ENCODE data around the gene RNF44.
"Not testable (repeated sequence)": the region's sequence is repeated elsewhere in the genome, so short reads cannot be mapped to it uniquely, and the experiment has no call there.

Gene RNF44

DNA sequence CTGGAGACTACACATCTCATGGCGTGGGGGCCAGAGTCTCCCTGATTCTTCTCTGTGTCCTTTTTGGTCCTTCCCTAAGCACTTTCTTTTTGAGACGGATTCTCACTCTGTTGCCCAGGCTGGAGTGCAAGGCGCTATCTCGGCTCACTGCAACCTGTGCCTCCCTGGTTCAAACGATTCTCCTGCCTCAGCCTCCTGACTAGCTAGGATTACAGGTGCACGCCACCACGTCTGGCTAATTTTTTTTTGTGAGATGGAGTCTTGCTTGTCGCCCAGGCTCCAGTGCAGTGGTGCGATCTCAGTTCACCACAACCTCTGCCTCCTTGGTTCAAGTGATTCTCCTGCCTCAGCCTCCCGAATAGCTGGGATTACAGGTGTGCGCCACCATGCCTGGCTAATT lies 13.7 kb upstream of the RNF44 start:
- not testable (repeated sequence) for FAIRE-seq

DNA sequence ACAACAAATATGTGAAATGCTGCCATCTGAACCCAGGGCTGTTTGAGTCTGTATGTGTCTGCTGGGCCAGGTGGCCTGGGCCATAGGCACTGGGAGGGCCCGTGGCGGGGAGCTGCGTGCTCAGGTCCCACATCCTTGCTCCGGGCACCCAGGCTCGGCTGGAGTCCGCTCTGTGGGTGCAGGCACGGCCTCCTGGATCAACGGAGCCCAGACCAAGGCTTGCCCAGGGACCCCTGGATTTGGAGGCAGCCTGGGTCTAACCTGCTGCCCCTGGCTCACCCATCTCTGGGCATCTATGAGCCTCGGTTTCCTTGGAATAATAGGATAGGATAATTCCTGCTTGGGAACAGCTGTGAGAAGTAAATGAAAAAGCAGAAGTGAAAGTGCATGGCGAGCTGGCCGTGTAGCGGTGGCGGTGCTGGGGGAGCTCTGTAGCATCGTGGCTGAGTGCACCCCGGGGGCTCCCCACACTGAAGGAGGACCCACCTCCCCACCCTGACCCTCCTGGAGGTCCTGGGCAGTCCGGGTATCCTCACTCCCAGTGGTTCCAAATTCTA lies 13.2 kb upstream of the RNF44 start:
- no peak for FAIRE-seq

DNA sequence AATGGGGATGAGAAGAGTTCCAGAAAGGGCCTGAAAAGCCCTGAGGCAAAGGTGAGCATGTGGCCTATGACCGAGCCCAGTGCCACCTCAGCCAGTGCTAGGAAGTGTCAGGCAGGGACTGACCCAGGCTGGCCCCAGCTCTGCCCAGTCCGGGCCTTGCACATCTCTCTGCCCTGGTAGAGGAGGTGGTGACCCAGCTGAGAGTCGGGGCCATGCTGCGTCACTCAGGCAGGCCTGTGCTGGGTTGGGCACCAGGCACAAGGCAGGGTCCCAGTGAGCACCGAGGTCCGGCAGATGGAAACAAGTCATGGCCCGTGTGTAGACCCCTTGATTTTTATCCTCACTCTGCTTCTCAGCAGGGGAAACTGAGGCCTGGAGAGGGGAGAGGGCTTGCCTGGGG lies 12.7 kb upstream of the RNF44 start:
- no peak for FAIRE-seq

DNA sequence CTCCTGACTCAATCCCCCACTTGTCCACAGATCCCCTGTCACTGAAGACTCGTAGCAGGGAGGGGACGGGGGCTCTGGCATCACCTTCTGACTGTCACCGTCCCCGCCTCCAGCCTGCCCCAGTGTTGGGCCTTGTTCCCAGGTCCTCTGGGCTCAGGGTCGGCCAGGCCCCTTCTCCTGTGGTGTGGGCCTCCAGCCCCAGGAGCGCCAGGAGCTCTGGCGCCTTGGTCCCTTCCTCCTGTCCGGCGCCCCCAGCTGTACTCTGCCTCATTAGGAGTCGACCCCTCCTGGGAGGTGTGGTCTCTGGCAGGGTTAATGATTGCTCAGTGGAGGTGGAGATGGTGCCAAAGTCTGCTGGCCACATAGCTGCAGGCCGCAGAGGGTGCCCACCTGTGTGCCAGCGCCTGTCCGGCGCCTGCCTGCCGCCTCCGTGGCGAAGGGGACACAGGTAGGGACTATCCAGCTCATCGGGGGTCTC lies 11.8 kb upstream of the RNF44 start, which contains the start of gene CDHR2:
Gene CDHR2, plus strand, starts transcription at position 376 of the 478 bp plus-strand sequence. CDS start 16,011 bp downstream, outside the sequence.
- FAIRE-seq, result no peak

DNA sequence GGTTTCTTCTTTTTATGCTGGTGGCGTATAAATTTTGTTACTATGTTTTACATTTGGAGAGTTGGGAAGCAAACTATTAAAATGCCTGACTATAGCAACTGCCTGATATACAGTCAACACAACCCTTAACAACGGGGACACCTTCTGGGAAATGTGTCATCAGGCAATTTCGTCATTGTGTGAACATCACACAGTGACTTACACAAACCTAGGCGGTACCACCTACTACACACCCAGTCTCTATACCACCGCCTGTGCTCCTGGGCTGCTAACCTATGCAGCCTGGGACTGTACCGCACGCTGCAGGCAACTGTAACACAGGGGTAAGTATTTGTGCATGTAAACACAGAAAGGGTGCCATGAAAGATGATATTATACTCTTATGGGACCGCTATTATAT lies 10.6 kb upstream of the RNF44 start:
- no peak for FAIRE-seq

DNA sequence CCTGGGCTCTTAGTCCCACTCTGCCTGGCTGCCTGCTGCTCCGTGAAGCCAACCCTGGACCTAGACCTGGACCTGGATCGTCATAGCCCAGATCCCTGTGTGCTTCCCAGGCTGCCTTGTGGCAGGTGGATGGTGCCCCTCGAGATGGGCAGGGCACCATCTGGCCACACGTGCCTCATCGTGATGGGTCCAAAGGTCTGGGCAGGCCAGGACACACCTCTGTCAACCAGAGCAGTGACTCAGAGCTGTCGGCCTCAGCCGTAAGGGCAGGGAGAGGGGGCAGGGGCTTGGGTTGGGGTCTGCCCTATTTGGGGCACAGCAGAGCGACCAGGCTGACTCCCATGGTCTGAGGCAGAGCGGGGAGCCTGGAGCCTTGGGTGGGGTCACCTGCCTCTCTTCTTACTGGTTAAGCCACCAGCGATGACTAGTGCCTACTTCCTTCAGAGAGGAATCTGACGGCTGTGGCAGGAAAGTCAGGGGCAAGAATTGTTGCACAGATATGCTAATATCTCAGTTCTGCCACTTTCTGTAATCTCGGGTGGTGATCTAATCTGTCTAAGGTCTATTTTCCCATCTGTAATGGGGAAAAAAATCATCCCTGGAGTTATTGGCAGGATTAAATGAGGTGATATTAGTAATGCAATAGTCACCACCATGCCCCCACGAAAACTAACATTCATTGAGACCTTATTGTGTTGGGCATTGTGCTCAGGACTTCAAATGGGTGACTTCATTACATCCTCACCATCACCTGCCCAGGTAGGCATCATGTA lies 8.7 kb upstream of the RNF44 start:
- FAIRE-seq, result no peak

DNA sequence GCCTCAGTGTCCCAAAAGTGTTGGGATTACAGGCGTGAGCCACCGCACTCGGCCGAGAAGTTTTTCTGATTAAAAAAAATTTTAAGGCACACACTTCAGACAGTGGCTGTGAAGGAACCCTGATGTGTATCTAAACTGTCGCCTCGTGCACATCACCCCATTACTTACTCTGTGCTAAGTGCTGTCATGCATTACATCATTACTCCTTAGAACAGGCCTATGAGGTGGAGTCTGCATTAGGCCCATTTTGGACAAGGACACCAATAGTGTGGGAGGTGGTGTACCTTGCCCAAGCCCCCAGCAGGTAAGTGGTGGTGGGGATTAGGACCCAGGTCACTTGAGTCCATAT lies 8.2 kb upstream of the RNF44 start:
- FAIRE-seq, result no peak

DNA sequence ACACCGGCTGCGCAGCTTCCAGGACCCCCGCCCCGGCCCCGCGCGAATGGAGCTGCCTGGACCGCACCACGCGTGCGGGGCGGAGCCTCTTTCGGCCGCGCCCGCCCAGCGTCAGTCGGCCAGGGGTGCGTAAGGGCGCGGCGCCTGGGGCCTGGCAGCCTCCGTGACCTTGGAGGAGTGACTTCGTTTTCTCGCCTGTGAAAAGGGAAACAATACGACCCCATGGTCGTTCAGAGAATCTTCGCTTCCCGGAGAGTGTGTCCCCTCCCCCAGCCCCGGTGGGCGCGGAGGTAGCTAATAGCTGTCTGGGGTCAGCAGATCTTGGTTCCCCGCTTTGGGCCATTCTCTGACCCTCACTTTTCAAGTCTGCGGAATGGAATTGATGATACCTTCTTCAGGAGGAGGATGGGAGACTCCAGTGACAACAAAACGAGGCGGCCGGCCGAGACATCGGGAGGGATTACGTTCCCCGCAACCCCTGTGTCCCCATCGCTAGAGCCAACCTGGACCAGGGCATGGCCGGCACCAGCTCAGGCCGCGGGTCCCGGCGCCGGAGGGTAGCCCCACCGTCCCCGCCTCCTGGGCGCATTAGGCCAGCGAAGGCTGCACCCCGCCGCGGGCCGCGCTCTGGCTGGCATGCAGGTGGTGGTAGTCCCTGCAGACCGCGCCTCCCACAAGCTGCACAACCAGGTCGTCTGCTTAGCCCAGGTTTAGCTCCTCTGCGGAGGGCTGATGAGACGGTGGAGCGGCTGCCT lies 6.4 kb upstream of the RNF44 start:
- no peak for FAIRE-seq

DNA sequence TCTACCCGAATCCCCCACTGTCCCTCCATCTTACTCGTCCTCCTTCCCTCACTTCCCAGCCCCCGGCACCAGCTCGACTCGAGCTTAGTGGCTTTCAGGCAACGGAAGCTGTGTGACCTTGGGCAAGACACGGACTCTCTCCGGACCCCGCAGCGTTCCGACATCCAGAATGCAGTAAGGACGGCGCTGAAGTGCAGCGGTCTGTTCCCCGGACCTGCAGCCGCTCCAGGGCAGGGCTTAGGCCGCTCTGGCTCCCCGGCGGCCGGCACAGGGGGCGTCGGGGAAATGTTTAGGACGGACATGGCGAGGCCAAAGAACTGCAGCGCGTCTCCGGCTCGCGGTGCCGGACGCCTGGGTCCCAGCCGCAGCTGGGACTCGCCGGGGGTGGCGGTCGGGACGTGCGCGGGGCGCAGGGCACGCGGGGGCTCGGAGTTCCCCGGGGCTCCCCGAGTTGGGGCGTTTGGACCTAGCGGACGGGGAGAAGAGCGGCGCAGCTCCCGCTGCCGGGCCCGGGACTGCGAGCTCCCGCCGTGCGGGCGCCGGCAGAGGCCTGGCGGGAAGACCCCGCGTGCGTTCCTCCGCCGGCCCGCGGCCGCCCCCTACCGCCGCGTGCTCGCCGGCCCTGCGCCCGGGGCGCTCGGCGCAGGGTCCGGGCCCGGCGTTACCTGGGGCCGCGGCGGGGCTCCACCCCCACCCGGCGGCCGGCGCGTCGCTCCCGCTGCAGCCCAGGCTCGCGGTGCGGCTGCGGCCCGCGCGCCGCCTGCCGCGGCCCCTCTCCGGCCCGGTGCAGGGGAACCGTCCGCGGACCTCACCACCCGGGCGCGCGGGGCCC lies 5.6 kb upstream of the RNF44 start:
- FAIRE-seq, result no peak

DNA sequence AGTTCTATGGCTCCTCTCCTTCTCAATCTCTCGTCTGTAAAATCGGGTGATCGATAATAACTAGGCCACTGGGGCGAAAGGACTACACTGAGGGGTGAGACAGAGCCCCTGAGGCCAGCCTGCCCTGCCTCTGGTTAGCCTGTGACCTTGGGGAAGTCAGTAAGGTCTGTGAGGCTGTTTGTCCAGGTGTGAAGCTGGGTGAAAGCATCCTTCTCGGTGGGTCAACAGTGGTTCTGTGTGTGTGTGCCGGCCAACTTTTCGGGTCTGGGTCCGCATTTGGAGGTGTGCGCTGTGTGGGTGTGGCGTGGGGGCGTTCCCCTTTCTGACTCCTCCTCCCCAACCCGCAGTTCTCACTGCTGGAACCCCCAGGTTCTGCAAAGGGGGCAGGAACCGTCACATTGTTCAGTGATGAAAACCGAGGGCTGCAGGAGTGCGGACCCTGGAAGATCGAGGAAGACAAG lies 5.0 kb upstream of the RNF44 start:
- no peak for FAIRE-seq

DNA sequence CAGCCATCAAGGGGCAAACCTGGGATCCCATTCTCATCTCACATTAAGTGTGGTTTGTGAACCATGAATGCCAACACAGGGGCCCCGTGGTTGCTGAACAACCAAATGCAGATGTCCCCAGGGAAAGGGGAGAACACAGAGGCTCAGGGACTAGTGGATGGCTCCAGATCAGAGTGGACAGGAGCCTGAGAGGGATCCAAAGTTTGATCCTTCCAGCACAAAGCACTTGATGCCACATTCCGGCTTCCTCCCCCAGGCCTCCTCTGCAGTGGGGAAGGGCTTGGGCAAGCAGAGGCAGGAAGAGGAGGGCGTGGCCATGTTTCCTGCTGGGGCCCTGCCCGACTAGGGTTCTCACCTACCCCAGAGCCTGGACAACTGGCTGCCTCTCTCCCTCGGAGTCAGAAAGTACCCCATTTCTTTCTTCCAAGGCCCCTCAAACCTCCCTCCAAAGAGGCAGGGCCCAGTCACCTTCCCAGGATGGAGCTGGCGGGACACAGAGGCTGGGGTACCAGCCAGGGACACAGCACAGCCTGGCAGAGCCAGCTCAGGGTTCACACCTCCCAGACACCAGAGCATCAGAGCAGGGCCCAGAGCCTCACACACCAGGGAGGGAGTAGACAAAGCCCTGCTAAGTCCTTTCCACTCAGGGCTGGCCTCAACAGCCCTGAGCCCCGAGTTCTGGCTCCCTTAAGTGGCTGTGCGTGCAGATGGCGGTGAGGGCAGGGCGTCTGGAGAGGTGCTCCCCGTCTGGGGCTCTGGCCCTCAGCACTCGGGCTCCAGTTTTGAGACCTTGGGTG lies 4.3 kb upstream of the RNF44 start:
- FAIRE-seq, result no peak

DNA sequence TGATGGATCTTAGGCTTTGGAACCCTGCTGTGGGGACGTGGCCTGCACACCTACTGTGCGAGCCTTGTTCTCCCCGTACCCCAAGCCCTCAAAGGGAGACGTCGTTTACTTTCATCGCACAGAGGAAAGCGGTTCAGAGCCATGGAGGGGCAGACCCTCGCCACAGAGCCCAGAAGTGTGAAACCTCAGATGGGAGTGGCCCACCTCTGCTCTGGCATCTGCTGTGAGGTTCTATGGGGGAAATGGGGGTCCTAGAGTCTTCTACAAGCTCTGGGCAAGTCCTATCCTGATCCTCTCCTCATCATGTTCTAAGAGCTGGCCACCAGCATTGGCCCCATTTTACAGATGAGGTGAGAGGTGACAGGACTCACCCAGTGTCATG lies 3.7 kb upstream of the RNF44 start:
- no peak for FAIRE-seq

DNA sequence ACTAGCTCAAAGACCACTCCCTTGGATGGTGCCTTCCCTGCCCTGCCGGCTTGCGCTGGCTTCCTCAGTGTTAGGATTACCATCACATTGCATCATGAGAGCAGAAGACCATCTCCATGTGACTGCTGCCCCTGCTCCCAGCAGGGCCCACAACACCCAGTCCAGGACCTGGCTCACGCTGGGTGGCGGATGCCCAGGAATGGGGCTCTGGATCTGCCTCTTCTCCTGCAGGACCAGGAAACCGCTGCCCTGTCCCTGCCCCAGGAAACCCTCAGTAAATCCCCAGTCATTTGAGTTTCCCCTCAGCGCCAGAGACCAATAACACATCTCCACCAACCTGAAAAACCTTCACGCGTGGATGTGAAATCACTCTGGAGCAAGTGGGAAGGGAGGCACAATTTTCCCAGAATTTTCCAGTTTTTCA lies 3.3 kb upstream of the RNF44 start:
- FAIRE-seq, result no peak

DNA sequence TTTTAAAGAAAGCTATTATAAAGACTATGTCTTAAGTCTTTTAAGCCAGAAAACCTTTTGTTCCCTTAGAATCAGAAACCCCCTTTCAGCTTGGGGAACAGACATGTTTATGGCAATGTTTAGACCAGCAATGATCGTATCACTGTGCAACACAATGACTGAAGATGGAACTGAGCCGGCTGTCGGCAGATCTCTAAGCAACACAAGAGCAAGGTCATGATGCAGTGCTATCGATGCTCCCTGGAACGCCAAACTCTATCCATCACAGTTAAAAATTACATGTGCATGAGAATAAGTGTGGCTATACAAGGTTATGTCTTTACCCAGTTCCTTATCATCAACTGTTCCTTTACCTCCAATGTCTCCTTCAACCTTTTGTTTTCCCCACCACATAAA lies 1.8 kb upstream of the RNF44 start:
- FAIRE-seq, result no peak

DNA sequence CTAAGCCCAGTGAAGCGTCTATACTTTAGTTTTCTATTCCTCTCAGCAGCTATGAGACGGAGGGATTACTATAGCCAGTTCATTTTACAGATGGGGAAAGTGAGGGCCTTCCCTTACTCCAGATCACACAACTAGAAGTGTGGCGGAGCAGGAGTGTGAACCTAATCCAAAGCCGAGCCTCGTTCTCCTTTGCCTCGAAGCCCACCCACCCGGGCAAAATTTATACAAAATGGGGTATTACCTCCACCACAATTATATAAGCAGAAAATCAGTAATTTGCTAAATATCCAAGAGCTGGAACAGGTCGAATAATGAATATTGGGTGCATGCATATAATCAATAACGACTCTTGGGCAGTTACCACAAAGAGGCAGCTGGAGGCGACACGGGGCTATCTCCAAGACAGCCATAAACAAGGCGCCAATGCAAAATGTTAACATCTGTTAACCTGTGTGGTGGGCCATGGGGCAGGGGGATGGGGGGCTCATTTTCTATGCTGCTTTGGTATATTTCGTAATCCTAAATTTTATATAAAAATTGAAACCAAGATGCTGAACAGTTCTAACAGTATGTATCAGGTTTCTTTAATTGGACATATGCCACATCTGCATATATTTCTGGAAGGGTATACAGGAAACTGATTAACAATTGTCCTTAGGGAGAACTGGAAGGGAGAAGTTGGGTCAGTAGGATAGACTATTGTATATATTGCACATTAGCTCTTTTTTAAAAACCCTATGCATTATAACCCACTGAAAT lies 1.2 kb upstream of the RNF44 start:
- no peak for FAIRE-seq

DNA sequence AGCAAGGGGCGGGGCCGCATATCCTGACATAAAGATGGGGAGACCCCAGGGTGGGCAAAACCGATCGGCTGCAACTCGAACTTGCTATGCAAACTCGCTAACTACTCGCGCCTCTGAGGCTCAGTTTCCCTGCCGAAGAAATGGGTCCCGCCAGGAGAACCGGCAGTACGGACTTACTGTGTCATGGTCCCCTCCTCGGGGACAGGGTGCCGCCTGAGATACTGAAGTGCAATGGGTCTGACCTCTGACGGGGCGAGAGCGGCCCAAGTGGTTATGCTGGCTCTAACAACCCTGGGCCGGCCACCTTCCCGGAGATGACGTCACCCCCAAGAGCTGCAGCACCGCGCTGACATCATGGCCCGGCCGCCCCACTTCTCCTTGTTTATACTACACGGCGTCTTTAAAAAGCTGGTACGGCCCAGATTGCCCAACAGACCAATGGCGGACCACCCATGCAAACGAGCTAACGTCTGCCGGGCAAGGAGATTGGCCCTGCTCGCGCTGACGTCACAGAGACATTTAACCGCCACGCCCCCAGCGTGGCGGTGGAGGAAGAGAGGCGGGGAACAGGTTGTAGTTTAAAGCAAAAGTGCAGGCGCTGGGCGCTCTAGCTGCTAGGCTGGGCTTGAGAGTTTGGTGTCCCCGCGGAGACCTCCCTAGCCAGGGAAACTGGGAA lies 490 bp upstream of the RNF44 start:
- FAIRE-seq, result peak; percentile 96

DNA sequence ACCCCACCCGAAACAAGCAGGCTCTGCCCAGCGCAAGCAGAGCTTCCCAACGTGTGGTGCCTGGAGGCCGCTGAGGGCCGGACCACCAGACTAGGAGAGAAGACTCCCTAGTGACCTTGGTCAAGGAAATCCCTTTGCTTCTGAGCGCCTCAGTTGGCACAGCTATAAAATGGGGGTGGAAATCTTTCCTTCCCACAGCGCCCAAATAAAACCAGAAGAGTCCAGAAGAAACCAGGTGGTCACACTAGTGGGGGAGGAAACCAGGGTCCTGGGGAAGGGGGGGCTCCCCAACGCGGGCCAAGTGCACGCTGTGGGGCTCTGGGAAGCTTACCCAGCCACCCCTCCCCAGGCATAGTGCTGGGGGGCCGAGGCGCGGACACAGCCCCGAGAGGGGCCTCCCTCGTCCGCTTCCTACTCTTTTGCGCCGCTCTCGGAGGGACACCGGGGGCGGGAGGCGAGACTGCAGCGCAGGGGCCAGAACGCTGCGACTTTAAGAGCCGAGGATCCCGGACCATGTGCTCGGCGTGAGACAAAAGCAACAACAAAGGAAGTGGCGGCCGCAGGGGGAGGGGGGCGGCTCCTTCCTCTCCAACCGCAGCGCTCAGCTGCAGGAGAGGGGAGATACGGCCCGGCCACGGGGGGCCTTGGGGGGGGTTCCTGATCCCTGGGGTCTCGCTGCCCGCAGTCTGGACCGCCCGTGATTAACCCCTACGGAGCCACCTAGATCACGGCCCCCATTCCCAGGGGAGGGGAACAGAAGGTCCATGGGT lies 885 bp downstream of the RNF44 start:
- no peak for FAIRE-seq

DNA sequence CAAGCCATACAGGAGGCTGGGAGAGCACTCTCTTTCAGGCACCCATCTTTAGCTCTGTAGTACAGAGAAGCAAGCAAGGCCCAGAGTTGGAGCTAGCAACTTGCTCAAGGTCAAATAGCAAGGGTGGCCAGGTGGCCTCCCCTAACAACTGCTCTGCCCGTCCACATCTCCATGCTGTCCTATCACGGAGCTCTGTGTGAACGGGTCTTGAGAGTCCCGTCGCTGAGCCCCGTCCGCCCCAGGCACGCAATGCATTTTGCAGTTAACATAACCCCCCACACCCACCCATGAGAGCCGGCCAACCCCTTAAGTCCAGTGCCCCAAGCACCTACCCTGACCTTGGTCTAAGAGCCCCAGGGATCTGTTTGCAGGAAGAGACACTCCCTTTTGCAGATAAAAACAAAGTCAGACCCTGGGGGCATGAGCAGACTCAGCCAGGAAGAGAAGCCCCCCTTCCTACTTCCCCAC lies 1.5 kb downstream of the RNF44 start:
- no peak for FAIRE-seq

DNA sequence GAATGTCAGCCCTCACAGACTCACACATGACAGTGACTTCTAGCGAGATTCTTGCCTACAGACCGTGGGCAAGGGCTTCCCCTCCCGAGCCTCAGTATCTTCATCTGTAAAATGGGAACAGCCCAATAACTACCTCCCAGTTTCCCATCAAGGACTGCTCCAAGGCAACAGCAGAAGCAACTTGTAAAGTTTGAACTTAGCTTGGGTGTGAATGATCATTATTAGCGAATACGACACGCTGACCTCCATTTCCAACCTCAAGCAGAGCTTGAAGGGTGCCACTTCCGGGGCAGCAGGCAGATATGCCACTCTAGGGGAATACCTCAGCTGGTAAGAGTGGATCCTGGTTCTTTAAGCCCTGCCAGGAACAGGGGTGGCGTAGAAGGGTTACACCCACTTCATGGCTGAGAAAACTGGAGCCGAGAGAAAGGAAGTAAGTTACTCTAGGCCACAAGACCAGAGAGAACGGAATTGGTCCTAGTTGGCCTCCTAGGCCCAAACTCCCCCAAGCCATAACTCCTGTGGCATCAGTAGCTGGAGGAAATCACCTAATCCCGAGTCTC lies 2.0 kb downstream of the RNF44 start:
- no peak for FAIRE-seq

Measured in G401.6 (cell line).